GM19468 (cell line): ENCODE results near the gene SEC16A.
"Not testable (repeated sequence)": the region's sequence is repeated elsewhere in the genome, so short reads cannot be mapped to it uniquely, and the experiment has no call there.

Experiments
- ATAC-seq: cut with Tn5 transposase; IDR thresholded peaks from one replicate; pipeline ENCODE4 v1.9.1; 2021; ENCODE audit warnings: mild to moderate bottlenecking, moderate library complexity, moderate number of reproducible peaks; ENCODE audit not compliant: unreplicated experiment; ENCODE audit errors: extremely low read depth

Gene SEC16A

DNA sequence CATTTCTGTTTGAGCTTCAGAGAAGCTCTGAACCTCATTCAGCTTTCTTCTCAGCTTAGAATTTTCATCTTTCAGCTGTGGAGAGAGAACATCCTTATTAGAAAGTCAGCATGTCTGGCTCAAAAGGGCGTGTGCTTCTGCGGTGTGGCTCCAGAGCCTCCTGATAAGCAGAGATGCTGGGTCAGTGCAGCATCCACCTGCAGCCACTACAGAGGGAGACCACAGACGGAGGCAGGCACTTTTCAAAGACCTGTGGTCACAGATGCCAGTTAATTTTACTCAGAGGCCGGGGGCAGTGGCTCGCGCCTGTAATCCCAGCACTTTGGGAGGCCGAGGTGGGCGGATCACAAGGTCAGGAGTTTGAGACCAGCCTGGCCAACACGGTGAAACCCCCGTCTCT is 76.9 kb downstream of the SEC16A start:
- ATAC-seq: not testable (repeated sequence)

DNA sequence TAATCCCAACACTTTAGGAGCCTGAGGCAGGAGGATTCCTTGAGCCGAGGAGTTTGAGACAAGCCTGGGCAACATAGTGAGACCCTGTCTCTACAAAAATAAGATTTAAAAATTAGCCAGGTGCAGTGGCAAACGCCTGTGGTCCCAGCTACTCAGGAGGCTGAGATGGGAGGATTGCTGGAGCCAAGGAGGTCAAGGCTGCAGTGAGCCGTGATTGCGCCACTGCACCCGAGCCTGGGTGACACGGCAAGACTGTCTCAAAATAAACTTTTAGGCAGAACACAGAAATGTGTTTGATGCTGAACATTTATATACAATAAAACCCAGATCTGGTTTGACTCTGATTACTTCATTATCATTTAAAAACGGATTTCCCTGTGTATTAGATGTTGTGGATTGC is 77.4 kb downstream of the SEC16A start:
- no peak for ATAC-seq

DNA sequence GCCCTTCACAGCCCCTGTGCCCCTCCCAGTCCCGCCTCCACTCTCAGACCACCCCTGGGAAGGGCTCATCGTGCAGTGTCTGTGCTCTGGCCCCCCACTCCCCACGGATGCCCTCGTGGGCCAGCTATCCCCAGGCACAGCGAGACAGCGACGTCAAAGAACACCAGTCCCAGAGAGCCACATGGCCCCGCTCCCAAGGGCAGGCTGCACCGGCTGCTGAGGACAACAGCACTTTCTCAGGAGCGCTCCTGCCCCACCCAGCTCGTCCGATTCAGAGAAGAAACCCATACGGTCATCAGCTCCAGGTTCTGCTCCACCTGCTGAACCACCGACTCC is 78.1 kb downstream of the SEC16A start:
- ATAC-seq: no peak

DNA sequence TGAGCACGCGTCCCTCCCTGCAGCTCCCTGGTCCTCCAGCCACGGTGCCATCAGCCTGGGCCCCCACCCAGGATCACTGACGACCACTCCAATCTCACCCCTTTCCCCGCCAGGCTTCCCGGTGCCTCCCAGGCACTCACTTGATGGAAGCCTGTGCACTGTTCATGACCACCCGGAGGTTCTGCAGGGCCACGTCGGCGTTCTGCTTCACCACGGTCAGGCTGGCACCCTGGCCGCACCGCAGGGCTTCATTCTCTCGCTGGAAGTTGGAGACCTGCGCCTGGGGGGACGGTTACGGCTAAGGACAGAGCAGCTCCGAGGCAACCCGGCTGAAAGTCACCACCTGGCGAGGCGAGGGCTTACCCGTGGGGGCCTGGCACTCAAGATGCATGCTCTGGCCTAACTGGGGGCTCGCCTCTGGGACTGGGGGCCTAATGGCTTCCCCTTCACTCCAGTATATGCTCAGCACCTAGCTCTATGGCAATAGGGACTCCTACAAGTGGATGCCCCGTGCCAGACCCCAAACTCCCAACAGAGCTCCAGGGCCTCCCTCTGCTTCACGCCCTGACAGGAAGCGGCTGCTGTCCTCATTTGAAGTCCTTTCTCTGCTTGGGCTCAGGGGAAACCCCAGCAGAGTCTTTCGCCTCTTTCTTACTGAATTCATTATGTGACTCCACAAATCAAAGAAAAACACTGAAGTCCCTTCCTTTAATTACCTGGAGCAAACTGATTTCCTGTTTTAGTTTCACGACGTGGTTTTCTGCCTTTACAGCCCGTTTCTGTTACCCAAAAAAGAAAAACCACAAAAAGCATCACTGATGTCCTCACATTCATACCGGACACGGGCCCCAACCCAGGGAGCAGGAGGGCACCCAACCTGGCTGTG is 78.7 kb downstream of the SEC16A start:
- ATAC-seq: no peak

DNA sequence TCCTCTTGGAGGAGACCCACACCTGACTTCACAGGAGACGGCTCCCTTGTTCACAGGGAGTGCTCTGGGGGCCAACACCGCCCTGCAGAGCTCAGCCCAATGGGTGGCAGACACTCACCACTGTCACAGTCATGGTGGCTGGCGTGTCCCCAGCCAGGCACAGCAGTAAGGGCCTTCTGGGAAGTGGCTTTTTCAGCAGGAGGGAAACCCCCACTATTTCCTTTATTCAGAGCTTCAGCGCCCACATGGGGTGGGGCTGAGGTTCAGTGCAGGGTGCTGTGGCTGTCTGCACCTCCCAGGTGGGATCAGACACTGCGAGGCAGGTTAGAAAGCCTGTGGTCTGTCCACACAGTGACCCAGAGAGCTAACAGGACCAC is 79.3 kb downstream of the SEC16A start:
- ATAC-seq: no peak

DNA sequence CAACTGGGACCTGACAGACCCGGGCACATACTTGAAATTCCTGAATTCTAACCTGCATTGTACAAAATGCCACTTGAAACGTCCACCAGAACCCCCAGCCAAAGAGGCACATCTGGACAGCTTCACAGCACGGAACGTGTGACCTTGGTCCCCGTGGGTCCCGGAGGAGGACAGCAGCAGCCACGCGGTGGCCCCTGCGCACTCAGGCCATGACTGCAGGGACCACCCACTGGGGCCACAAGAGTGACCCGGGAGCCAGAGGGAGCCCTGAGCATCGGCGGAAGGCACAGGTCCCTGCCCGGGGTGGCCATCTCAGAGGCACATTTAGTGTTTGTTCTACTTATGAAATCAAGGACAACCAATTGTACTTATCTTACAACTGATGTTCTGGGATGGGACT is 80.8 kb downstream of the SEC16A start:
- no peak for ATAC-seq

DNA sequence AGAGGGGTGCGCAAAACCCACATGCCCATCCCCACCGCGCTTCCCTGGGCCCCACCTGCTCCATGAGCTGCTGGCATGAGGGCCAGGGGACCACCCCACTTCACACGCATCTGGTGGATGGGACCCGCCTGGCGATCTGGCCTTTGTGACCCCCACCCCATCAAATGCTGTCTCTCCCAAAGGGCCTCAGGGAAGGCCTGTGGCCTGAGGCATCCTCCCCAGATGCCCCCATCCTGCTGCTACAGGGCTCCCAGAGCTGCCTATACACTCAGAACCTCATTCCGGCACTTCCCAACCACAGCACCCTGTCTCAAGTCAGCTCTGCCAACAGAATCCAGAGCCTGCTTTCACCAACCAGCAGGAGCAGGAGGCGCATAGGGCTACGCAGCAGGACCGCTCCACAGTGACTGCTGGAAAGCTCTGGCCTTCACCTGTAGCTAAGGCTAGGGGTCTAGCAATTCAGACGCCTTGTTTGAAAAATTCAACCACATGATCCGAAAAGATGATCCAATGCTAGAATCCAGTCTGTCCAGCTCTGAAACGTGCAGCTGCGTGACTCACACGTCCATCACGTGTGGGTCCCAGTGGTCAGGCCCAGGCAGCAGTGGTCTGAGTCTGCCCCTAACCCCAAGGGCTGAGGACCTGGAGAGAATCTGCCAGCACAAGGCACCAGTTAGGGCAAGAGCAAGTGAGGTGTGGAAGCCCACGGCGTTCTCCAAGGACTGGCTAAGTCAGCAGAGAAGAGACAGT is 81.5 kb downstream of the SEC16A start:
- no peak for ATAC-seq

DNA sequence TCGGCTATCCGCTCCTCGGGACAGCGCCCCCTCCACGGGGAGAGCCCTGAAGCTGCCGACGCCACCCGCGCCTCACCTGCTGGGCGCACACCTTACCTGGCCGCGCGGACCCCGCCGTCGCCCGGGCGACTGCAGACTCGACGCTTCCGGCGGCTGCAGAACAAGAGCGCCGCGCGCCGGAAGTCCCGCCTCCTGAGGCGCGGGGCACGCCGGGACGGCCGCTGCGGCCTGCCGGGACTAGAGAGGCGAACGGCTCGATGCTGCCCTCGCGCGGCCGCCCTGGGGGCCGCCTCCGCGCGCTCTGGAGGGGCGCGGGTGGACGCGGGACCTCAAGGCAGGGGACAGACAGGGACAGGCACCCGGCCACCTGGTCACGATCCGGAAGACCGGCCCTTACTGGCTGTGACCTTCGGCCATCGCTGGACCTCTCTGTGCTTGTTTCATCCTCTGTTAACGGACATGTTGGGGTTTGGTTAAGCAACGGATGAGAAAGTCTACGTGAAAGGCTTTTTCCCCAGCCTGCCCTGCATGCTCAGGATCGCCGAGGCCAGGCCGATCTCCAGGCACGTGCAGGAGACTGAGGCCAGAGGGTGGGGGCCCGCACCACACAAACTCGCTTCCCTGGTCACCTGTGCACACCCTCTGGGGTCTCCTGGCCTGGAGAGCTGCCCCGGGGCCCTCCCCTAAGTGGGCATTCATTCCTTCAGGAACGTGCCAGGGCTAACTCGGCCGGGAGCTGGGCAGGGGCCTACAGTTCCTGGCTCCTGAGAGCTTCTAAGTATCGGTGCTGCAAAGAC is 82.6 kb downstream of the SEC16A start, which contains the start of gene SNAPC4:
Gene SNAPC4 (minus strand): TSS at position 133 of the 797 bp plus-strand sequence. CDS start 1,742 bp downstream, outside the sequence.
- ATAC-seq: peak; percentile 48

DNA sequence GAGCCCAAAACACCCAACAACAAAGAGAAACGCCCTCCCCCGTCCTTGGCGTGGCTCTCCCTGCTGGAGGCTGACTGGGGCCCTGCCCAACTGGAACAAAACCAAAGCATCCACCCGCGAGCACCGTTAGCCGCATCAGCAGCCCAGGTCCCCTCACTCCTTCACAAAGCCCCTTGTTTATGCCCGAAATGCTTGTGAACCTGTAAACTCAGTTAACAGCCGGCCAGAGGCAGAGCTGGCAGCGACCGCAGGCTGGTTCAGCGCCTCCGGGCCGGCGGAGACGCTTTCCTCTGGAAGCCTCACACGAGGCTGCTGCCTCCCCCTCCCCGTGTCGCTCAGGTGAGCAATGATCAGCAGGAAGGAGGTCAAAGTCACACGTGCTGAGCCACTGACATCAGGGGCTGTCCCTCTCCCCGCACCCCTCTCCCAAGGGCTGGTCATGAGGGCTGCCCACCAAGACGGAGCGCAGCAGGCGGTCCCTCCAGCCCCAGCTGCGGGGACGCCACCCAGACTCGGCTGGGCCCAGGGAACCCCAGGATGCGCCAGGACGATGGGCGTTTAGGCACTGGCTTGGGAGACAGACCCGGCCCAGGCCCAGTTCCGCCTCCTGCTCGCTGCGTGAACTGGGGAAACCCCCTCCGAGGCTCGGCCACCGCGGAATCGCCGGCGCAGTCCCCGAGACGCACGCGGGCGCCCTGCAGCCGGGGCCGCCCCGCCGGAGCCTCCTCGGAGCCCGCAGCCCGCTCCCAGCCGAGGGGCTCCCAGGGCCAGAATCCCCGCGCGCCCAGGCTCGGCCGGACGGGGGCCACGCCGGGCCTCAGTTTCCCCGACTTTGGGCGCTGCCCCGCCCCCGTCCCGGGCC is 83.4 kb downstream of the SEC16A start:
- no peak for ATAC-seq

DNA sequence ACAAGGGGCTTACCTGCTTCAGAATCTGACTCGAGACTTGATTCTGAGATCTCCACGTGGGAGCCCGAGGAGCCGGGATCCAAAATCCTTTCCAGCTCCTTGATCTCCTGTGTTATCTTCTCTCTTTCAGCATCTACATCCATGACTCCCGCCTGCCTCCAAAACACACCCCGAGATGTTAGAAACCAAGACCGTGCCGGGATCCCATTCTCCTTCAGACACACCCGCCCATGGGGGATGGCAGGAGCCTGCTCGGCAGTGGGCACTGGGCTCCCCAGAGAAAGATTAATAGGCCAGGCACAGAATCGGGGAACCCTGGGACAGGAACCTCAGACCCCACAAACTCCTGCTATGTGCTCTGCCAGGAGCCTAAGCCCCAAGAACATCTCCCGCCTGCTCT is 84.6 kb downstream of the SEC16A start:
- ATAC-seq: no peak

DNA sequence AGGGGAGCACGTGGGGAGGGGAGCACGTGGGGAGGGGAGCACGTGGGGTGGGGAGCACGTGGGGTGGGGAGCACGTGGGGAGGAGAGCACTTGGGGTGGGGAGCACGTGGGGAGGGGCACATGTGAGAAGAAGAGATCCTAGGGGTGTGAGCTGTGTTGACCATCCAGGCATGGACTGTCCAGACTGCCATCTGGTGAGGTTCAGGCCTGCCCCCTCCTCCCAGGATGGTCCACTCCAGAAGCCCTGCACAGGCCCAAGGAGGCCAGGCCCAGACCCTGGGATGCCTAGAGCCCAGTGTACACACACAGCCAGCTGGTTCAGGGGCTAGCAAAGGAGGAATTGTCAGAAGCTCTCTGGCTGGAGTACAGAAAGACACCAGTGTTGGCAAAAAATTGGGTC is 85.2 kb downstream of the SEC16A start:
- no peak for ATAC-seq

DNA sequence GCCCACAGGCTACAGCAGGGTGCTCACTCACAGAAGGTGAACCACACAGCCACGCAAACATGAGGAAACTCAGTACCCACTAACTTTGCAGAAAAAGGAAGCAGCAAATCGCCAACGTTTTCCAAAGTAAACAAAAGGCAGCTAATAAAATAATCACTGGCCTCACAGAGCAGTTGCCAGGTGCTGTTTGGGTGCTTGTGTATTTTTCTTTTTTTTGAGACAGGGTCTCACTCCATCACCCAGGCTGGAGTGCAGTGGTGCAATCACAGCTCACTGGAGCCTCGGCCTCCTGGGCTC is 86.7 kb downstream of the SEC16A start:
- no peak for ATAC-seq

DNA sequence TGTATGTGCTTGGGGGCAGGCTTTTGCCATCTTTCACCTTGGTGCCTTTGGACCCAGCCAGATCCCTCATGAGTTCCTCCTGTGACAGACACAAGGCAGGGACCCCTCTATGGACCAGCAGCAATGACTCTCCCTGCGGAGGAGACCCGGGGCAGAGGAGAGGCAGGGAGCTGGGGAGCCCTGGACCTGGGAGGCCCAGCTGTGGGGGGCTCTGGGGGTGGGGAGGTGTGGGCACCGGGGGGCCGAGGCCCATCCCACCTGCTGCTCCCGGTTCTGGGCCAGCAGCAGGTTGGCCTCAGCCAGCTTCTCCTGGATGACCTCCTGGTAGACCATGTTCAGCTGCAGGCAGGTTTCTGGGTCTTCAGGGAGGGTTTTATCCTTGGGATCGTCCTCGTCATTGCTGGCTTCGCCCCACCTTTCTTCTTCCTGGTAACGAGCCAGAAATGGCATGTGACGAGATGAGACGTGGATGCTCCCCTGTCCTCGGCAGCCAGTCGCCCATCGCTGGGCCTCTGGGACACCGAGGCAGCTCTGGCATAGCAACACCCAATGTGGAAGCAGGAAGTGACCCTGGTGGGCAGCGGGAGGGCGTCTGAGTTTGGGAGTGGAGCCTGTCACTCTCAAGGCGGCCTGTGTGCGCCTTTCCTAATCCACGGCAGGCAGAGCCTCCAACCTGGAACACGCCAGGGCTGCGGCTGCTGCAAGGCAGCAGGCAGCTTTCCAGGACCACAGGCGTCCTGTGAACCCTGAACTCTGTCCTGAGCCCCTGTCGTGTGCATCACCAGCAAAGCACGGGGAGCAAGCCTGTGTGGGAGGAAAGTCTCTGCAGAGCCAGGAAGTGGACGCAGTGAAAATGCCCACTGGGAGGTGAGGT is 87.3 kb downstream of the SEC16A start:
- no peak for ATAC-seq

DNA sequence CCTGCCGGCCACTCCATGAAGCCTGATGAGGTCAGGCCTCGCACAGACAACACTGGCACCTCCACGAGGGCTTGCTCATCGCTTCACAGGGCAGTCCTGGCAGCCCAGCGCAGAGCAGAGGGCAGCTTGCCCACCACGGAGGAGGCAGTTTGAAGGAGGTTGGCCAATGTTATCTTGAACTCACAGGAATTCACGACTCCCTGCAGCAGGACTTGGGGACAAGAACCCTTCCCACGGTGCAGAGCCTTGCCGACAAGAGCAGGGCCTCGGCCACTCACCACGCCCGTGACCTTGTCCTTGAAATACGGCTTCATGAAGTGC is 87.9 kb downstream of the SEC16A start:
- no peak for ATAC-seq

DNA sequence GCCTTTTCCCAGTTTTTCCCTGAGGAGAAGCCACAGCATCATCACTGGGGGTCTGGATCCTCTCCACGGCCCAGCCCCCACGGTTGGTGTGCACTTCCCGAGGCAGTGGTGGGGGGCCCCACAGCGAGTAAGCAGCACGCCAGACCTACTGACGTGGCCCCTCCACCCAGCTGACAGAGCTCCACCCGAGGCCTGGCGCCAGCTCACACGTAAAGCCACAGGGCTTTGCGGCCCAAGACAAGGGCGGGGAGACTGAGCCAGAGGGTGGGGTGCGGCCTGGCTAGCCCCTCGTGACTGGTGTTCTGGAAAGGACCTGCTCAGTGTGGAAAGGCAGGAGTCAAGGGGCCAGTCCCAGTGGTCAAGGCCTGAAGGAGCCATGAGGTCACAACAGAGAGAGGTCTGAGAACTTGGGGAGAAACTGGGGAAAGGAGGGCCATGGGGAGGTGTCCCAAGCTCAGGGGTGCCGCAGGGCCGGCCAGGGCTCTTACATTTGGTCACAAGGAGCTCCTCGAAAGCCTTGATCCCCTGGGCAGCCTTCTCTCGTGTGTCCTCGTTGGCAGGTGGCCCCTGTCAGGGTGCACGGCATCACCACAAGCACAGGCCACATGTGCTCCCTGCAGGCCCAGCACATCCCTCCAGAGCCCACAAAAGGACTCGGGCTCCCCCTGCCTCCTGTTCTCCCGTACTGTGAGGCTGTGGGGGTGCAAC is 88.4 kb downstream of the SEC16A start:
- no peak for ATAC-seq

DNA sequence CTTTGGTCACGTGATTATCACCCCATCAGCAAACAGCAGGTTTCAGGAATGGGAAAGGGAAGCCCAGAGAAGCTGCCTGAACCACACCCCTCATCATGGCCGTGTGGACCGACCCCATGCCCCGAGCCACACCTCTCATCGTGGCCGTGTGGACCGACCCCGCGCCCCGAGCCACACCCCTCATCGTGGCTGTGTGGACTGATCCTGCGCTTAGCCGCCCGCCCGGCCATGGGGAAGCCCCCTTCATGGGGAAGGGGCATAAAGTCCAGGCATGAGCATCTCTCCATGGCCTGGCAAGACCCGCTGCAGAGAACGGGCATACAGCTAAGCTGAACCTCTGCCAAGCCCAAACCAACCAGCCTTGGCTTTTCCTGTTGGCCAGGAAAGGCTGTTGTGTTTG is 89.3 kb downstream of the SEC16A start:
- ATAC-seq: no peak

DNA sequence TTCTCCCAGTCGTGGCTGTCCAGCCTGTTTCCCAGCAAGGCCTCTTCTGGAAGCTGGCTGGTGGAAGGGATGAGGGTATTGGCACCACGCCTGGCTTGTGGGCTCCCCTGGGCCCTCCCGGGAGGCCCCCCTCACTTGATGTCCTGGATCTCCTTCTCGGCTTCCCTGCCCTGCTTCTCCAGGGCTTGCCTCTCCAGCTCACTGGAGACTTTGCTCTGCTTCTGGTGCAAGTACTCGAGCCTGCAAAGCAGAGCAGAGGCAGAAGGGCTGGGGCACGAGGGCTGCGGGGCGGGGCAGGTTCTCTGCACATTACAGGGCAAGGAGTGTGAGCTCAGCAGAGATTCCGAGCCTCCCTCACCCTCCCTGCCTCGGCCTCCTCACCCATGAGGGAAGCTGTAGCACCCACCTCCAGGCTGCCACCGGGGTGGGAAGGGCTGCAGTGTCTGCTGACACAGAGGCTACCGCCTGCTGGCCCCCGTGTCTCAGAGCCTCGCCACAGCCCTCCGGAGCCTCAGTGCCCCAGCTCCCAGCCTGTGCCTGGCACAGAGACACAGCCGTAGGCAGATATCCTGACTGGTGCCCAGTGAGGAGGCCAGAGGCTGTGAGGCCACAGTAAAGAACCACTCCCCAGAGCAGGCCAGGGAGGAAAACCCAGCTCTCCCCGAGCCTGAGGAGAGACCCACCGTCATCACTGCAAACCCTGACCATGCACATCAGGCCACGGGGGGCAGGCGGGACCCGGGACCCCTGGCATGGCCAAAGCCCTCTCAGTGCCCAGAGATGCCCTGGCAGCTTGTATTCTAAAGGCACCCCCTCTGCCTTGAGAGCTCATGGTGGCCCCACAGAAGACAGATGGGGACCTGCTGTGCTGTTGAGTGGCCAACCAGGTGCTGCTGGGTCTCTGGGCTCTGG is 90.0 kb downstream of the SEC16A start:
- ATAC-seq: no peak
